Sigmoid colon (tissue), 7 donors: ENCODE measurements around the gene ITPK1. TPM values are rescaled to one million over a fixed set of nuclear protein-coding genes. Genes with fewer than 3 reads are reported as not detected.

ENCODE experiments used
- DNase-seq: peaks from one replicate; pipeline ENCODE4 v3.0.0-alpha.2; 2019
- H3K27ac ChIP-seq, 4 donors: fragments of 200-600 bp; sonication (generic); one replicate each; pipeline ENCODE4 v1.5.1; 2016 to 2019; ENCODE audit warnings: mild to moderate bottlenecking in 1 of 4
- H3K27me3 ChIP-seq, 3 donors: fragments of 200-600 bp; sonication (generic); one replicate each; pipeline ENCODE4 v1.5.1; 2019; ENCODE audit warnings: mild to moderate bottlenecking in 1 of 3
- H3K36me3 ChIP-seq, 4 donors: fragments of 200-600 bp; sonication (generic); one replicate each; pipeline ENCODE4 v1.5.1; 2016 to 2019
- H3K4me1 ChIP-seq, 4 donors: fragments of 200-600 bp; sonication (generic); one replicate each; pipeline ENCODE4 v1.5.1; 2017 to 2019
- H3K4me3 ChIP-seq, 4 donors: fragments of 200-600 bp; sonication (generic); one replicate each; pipeline ENCODE4 v1.5.1; 2017 to 2019; ENCODE audit warnings: mild to moderate bottlenecking in 2 of 4, moderate library complexity in 1 of 4
- H3K9me3 ChIP-seq, 4 donors: fragments of 200-600 bp in 3 of 4; sonication (generic) in 3 of 4; one replicate each; pipeline versions ENCODE4 v1.5.1 to v1.6.1; 2013 to 2019
- CTCF ChIP-seq, 4 experiments: fragments of 450-650 bp in 3 of 4; fragments of 200-600 bp in 1 of 4; IDR thresholded peaks; one replicate each; pipeline ENCODE4 v1.5.1; 2016 to 2019; ENCODE audit warnings: antibody characterized with exemption in 4 of 4, mild to moderate bottlenecking in 3 of 4, moderate library complexity in 2 of 4
- EP300 ChIP-seq, 4 donors: sonication (generic); formaldehyde crosslinking; IDR thresholded peaks; one replicate each; pipeline ENCODE4 v1.6.1; 2017; ENCODE audit warnings: antibody characterized with exemption in 4 of 4
- POLR2A ChIP-seq, 2 donors: fragments of 450-650 bp; IDR thresholded peaks; one replicate each; pipeline ENCODE4 v1.6.1; 2016; ENCODE audit warnings: antibody characterized with exemption in 2 of 2, mild to moderate bottlenecking in 2 of 2, moderate library complexity in 2 of 2
- POLR2AphosphoS5 ChIP-seq, 4 donors: sonication (generic); formaldehyde crosslinking; IDR thresholded peaks; one replicate each; pipeline ENCODE4 v1.6.1; 2017; ENCODE audit warnings: antibody characterized with exemption in 4 of 4
- WGBS, 2 donors: extraction: QIAGEN DNeasy Blood & Tissue Kit; methylation state at CpG; one replicate each; pipeline ENCODE4 v1.1.7; 2013; 5-methylcytosine and 5-hydroxymethylcytosine counted together
- intact Hi-C: fragments of 100-400 bp; cut with DNase I; formaldehyde crosslinking; loops from one replicate; pipeline ENCODE4 v1.15.1; 2023
- polyA plus RNA-seq, 3 donors: library from polyadenylated mRNA; stranded (reverse); fragments of 200-250 nt; gene quantifications; one replicate each; pipeline ENCODE4 v1.2.3, GENCODE V29; 2013
- total RNA-seq, 4 donors: library from RNA; depleted of rRNA; stranded (reverse); fragments of >200 nt; gene quantifications; one replicate each; pipeline ENCODE4 v1.1.0, GENCODE V29; 2016
- donor health status: healthy with polysubstance abuse.
- donor health status: Bipolar disorder and iron deficiency.
- donor health status: healthy.

Gene ITPK1
- total and polyA plus RNA-seq, 7 donors, result 39.8 to 75.4 (median 61.8) TPM

DNA sequence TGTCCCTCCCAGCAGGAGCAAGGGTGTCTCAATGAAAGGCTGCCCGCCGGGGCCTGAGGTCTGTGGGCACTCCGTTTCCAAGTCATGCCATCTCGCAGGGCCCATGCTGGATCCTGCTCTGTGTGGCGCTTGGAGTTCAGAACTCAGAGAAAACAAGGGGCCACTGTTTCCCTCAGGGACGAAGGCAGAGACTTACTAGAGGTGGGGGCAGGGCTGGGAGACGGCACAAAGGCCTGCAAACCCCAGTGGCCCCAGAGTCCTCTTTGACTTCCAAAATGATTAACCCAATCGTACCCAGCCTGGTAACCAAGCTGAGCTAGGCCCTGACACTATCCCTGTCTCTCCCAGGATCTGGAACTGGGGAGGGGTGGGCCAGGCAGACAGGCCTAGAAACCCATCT is 95.8 kb downstream of the ITPK1 start:
- Histone ChIP-seq H3K27ac (peak overlapping the region; percentile 77 to 87 (median 85)), H3K27me3 (no peaks in the 10 kb centered on the region), H3K36me3 (peaks cover 0 to 14% (median 7%) of the 10 kb centered on the region in 4 donors), H3K9me3 (no peaks in the 10 kb centered on the region), H3K4me3 (no peak overlapping the region), H3K4me1 (peaks cover 0 to 63% (median 52%) of the 10 kb centered on the region in 4 donors)
- peak in 1 of 4 donors; percentile 23 for TF ChIP-seq POLR2AphosphoS5 (IDR thresholded peaks at IDR 0.05)
- no peak for TF ChIP-seq POLR2A (IDR thresholded peaks at IDR 0.05)
- peak in 1 of 4 donors; percentile 35 for TF ChIP-seq EP300 (IDR thresholded peaks at IDR 0.05)
- peak; percentile 79 for DNase-seq
- WGBS, 2 donors, result 85 to 88% methylated on average over 8 of the region's 8 CpGs
- intact Hi-C loops, result no loop called here

- Histone ChIP-seq H3K9me3 (no peaks in the 10 kb centered on the region), H3K4me3 (no peak overlapping the region), H3K27me3 (no peaks in the 10 kb centered on the region), H3K4me1 (peaks cover 0 to 65% (median 52%) of the 10 kb centered on the region in 4 donors), H3K27ac (peak overlapping the region; percentile 77 to 87 (median 85)), H3K36me3 (peaks cover 0 to 17% (median 7%) of the 10 kb centered on the region in 4 donors)
- peak; percentile 88 for DNase-seq
- WGBS, 2 donors, result 79 to 84% methylated on average over 14 of the region's 14 CpGs
- intact Hi-C loops, result no loop called here
- TF ChIP-seq POLR2A (IDR thresholded peaks at IDR 0.05), result no peak
- peak; percentile 27 to 53 (median 46) for TF ChIP-seq POLR2AphosphoS5 (IDR thresholded peaks at IDR 0.05)
- TF ChIP-seq CTCF (IDR thresholded peaks at IDR 0.05), result no peak
- peak in 1 of 4 donors; percentile 30 for TF ChIP-seq EP300 (IDR thresholded peaks at IDR 0.05)
These were observed 96.3 kb downstream of the ITPK1 start for GRCh38 chr14:93019367-93019843.

GRCh38 chr14:93018366-93018765 is 97.4 kb downstream of the ITPK1 start:
- no peak for TF ChIP-seq EP300 (IDR thresholded peaks at IDR 0.05)
- no peak for TF ChIP-seq POLR2A (IDR thresholded peaks at IDR 0.05)
- no peak for TF ChIP-seq CTCF (IDR thresholded peaks at IDR 0.05)
- TF ChIP-seq POLR2AphosphoS5 (IDR thresholded peaks at IDR 0.05), result no peak
- WGBS, 2 donors, result 82 to 83% methylated on average over 8 of the region's 8 CpGs
- H3K27me3 ChIP-seq, result no peaks in the 10 kb centered on the region
- H3K4me1 ChIP-seq, result peaks cover 0 to 73% (median 61%) of the 10 kb centered on the region in 4 donors
- intact Hi-C loops, result no loop called here
- no peaks in the 10 kb centered on the region for H3K9me3 ChIP-seq
- no peak overlapping the region for H3K4me3 ChIP-seq
- peaks cover 0 to 17% (median 7%) of the 10 kb centered on the region in 4 donors for H3K36me3 ChIP-seq
- peak overlapping the region; percentile 77 to 87 (median 85) for H3K27ac ChIP-seq
- no peak for DNase-seq

DNA sequence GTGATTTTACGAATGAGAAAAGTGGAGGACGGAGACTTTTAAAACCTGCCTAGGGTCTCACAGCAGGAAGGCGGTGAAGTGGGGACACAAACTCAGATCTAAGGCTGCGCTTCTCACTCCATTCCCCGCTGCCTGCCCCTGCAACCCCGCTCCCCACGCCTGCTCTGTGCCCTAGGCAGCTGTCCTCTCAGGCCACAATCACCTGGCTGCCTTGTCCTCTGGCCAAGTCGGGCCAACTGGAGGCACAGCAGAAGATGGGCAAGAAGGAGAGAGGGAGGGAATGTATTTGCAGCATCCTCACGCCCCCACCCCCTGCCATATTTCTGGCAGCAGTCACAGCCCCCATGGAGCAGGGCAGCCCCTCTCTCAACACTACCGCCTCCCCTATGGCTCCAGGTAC is 97.8 kb downstream of the ITPK1 start:
- Histone ChIP-seq H3K4me1 (peaks cover 0 to 78% (median 65%) of the 10 kb centered on the region in 4 donors), H3K9me3 (no peaks in the 10 kb centered on the region), H3K27ac (peak overlapping the region; percentile 77 to 87 (median 85)), H3K4me3 (no peak overlapping the region), H3K27me3 (no peaks in the 10 kb centered on the region), H3K36me3 (peaks cover 0 to 17% (median 7%) of the 10 kb centered on the region in 4 donors)
- WGBS, 2 donors, result 94 to 97% methylated on average over 10 of the region's 10 CpGs
- DNase-seq, result no peak
- TF ChIP-seq CTCF (IDR thresholded peaks at IDR 0.05) (no peak), POLR2AphosphoS5 (IDR thresholded peaks at IDR 0.05) (no peak), EP300 (IDR thresholded peaks at IDR 0.05) (no peak), POLR2A (IDR thresholded peaks at IDR 0.05) (no peak)
- intact Hi-C loops, result no loop called here

GRCh38 chr14:93017301-93017797 is 98.4 kb downstream of the ITPK1 start:
- no peaks in the 10 kb centered on the region for H3K9me3 ChIP-seq
- TF ChIP-seq EP300 (IDR thresholded peaks at IDR 0.05), result no peak
- TF ChIP-seq POLR2AphosphoS5 (IDR thresholded peaks at IDR 0.05), result peak in 1 of 4 donors; percentile 35
- TF ChIP-seq POLR2A (IDR thresholded peaks at IDR 0.05), result no peak
- TF ChIP-seq CTCF (IDR thresholded peaks at IDR 0.05), result no peak
- H3K4me1 ChIP-seq, result peaks cover 0 to 82% (median 68%) of the 10 kb centered on the region in 4 donors
- no peak overlapping the region for H3K4me3 ChIP-seq
- H3K27ac ChIP-seq, result peak overlapping the region; percentile 77 to 87 (median 85)
- no peaks in the 10 kb centered on the region for H3K27me3 ChIP-seq
- peaks cover 0 to 17% (median 7%) of the 10 kb centered on the region in 4 donors for H3K36me3 ChIP-seq
- WGBS, 2 donors, result 91 to 94% methylated on average over 17 of the region's 17 CpGs
- intact Hi-C loops, result no loop called here
- no peak for DNase-seq
